ENCODE results near the gene PIGS.

The PIGS gene

DNA sequence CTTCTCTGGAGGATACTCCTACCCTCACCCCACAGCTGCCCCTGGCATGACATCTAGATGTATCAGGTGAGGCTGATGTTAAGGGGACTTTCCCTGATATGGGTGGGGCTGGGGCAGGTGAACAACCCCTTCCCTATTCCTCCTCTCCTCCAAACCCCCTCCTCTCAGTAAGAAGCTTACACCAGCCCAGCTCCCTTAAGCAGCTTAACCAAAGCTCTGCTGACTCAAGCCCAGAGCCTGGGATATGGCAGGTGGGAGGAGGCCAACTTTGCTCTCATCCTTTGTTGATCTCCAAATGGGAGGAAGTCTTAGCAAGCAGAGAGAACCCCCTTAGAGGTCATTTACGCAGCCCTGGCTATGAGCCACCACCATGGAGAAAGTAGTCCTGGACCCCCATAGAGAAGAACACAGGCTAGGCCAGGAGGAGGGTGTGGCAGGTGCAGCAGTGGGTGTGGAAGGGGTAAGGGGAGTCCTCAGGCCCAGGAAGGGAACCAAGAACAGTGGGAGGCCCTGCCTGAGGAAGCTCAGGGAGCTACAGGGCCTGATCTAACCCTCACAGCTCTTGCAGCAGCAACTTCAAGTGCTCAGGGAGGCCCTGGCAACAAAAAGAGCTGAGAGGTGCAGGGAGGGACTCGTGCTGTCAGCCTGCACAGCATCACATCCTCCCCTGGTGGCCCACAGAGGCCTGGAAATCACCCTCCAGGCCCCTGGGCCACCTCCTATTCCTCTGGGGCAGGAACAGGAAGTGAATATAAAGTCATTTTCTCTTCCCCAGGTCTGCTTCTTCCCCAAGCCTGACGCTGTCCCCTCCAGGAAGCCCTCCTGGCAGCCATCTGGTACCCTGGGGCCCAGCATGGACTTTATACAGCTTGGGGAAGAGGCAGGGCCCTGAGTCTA is 21.8 kb downstream of the PIGS start:
- peak; percentile 33 for DNase-seq

DNA sequence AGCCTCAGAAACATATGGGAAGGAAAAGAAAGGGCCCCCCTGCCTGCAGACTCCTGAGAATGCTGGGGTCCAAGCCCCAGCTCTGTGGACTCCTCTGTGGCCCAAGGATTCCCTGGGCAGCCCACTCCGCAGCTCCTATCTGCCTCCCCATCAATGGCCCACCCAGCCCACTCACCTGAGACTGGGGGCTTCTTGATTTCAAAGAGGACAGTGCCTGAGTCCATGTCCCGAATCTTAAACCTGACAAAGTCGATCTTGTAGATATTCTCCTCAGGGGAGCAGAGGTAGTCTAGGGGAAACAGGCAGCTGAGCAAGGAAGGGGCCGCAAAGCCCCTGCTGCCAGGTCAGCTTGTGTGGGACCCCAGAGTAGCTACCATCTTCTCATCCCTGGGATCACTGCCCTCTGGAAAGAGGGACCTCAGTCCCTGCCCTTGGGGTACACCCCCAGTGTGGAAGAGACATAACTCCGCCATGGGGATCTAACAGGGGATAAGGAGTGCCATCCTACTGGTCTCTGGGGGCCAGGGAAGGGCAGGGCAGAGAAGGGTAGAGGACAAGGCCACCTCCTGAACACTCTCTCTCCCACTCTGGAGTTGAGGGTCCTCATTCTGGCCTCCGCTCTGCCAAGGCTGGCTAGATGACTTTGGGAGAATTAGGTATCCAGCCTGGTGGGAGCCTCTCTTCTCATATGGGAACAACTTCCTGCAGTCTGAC is 22.8 kb downstream of the PIGS start:
- DNase-seq = no peak

DNA sequence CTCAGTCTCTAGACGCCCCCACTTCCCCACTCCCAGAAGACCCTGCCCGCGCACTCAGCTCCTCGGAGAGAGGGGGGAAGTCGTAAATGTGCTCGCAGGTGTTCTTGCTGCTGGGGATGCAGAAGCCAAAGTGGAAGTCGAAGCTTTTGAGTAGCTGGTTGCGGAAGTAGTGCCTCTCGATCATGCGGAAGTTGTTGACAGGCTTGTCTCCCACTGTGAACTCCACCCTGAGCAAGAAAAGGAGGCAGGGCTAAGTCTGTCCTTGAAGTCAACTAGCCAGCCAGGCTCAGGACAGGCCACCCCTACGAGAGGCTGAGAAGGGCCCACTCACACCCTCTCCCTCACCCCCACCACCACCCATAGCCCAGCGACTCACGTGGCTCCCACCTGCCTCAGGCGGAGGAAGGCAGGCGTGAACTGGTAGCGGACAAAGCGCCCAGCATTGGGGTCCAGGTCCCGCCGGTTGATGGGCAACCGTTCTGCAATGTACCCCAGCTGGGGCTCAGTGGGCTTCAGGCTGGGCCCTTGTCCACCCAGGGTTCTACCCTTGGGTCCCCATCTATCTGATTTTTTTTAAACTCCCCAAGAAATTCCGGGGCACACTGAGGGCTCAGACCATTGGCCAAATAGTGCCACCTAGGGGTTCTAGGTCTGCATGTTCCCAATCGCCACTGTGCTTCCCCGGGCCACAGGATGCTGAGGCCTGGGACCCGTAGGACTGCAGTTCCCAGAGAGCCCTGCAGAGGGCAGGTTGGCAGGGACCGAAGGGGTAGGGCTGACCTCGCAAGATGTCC is 23.5 kb downstream of the PIGS start:
- DNase-seq = peak; percentile 93

DNA sequence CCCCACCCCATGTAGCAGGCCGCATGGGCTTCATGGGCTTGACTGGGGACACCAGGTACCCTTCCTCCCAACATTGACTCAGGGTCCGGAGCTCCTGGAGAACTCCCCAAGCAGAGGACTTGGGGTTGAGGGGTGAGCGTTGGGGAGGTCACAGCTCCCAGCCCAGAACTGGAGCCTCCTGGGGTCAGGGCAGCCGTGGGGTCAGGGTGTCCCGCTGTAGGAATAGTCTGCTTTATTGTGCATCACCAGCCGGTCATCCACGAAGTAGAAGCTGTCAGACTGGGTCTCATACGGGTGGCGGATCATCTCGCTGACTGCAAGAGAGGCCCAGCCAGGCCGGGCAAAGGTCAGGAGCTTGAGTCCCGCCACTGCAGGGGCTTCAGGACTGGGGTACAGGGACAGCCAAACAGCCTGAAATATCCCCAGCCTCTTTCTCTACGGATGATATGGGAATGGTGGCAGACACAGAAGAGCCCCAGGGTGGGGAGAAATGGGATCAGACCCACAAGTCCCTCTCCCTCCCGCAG is 24.2 kb downstream of the PIGS start:
- DNase-seq = no peak

DNA sequence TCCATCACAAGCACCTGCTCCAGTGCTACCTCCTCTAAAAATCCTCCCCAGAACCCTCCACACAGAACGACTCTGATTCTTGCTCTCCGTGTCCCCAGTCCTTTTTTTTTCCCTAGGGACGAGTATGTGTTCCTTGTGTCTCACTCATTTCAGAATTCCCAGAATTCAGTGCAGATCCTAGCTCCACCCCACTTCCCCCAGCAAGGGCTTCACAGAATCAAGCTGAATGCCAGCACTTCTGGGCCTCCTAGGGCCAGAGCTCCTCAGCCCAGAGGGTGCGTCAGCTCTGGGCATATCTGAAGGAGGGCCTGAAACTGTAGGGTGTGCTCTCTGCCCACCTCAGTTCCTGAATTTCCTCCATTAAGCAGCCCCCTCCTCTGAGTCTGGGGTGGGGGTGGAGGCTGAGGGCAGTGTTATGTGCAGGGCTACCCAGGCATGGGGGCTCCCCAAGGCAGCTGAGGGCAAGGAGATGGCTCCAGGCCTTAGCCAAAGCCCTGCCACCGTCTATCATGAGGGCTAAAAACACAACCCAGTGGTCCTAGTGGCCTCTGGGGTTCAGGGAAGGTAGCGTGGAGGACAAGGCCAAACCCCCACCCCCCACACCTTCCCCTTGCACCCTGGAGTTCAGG is 25.4 kb downstream of the PIGS start:
- no peak for DNase-seq

DNA sequence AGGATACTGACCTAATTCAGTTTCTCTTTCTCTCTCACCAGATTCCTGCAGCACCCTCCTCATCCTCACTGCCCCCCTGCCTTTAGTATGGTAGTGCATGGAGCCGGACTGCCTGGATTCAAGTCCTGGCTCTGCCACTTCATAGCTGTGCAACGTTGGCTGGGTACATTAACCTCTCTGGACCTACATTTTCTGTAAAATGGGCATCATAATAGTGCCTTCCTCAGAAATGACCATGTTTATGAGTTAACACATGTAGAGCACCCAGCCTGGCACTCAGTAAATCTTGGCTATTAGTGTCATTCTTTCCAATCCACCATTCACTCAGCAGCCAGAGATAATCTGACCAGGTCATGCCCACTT is 26.2 kb downstream of the PIGS start:
- DNase-seq = no peak

DNA sequence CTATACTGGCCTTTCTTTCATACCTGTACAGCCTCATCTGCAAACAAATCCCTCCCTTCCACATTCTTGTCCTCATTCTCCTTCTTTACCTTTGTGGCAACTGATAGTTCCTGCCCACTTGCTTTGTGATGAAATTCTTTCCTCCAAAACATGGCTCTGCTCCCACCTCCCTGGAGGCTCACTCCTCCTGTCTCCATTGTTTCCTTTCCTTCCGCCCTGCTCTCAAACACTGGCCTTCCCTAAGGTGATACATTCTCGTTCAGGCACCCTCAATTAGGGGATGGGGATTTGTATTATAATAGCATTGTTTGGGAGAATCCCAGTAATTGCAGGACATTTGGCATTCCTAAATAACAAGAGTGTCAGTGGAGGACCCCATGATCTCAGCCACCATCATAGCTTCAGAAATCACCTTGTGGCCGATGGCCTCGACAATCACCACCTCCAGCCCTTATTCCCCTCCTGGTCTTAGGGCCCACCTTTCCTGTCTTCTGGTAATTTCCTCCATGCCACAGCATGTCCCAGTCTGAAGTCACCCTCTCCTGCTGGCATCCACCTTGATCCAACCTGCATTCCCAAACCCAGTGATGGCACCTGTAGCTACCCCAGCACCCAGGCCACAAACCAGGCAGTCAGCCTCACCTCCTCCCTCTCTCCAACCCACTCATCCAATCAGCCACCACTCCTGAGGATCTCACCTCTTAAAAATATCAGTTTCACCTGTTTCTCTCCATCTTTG is 26.8 kb downstream of the PIGS start:
- DNase-seq = no peak

DNA sequence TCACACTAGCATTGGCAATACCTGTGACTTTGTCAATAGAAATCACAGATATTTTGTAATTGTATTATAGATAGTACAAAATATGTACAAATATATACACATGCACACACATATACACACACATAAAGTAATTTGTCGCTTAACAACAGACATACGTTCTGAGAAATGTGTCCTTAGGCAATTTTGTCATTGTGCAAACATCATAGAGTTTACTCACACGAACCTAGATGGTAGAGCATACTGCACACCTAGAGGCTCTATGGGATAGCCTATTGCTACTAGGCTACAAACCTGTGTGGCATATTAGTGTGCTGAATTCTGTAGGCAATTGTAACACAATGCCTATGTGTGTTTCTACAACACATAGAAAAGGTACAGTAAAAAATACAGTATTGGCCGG is 29.9 kb downstream of the PIGS start:
- no peak for DNase-seq

DNA sequence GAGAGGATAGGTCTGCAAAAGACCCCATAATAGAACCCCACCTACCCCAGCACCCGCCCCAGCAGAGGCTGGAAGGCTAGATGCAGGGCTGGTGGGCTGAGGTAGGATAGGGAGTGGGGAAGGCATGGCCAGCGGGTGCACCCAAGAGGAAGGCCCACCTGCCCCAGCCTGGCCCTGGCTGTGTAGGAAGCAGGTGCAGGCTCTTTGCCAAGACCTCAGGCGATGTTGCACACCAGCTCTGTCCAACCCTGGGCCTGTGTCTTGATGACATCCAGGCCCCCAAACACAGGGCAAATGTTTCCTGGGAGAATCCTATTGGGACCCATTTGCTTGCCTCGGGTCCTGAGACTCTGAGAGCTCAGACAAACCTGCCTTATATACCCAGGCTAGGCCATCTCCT is 31.1 kb downstream of the PIGS start:
- DNase-seq = no peak

DNA sequence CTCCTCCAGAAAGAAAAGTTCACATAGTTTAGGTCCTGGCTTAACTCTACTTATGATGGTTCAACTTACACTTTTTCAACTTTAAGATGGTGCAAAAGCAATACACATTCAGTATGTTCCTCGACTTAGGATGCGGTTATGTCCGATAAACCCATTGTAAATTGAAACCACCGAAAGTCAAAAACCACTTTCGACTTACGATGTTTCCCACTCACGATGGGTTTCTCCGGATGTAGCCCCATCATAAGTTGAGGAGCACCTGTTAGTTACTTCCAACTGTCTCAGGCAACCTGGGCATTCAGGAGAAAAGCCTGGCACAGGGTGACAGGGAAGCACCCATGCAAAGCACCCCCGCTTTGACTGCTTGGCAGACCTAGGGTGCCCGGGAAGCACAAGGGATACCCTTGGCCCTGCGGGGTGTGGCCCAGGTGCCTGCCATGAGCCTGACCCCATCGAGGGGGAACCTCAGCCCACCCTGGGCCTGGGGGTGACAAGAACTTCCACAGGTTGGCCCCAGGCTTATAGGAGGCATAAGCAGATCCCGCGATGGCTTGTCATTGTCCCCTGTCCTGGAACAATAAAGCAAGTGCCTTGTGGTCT is 32.9 kb downstream of the PIGS start:
- no peak for DNase-seq

DNA sequence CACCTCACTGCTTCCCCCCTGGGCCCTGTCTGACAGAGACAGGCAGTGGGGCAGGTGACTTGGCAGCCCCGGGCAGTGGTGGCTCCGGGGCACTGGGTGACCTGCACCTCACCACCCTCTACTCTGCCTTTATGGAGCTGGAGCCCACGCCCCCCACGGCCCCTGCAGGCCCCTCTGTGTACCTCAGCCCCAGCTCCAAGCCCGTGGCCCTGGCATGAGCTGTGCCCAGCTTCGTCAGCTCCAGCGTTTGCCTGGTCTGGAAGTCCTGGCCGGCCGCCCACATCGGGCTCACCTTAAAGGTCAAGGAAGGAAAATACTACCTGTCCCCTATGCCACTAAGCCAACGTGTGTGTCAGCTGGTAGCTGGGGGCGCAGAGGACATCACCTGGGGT is 34.1 kb downstream of the PIGS start:
- no peak for DNase-seq

DNA sequence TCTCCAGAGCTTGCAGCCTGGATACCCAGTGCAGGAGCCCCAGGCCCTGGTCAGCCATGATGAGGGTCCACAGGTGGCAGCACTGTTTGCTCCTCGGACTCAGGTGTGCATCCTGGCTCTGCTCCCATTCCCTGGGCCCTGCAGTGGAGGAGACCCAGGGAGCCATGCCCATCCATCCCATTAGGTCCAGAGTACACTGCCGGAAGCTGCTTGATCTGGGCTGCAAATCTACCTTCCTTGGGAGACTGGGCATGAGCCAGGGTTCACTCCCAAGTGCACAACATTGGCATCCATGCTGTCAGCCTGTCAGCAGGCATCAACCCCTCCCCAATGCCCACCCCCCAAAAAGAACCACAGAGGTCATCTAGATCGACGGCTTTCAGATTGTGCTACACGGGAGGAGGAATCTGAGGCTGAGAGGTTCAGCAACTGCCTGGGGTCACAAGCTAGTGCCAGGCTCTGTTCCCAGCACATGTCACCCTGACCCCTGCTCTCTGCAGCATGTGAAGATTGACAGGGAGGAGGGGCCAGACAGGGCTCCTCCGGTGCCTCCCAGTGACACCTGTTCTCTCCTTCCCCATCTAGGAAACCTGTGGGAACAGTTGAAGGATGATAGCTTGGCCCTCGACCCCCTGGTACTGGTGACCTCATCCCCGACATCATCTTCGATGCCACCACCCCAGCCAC is 34.6 kb downstream of the PIGS start:
- DNase-seq = no peak

DNA sequence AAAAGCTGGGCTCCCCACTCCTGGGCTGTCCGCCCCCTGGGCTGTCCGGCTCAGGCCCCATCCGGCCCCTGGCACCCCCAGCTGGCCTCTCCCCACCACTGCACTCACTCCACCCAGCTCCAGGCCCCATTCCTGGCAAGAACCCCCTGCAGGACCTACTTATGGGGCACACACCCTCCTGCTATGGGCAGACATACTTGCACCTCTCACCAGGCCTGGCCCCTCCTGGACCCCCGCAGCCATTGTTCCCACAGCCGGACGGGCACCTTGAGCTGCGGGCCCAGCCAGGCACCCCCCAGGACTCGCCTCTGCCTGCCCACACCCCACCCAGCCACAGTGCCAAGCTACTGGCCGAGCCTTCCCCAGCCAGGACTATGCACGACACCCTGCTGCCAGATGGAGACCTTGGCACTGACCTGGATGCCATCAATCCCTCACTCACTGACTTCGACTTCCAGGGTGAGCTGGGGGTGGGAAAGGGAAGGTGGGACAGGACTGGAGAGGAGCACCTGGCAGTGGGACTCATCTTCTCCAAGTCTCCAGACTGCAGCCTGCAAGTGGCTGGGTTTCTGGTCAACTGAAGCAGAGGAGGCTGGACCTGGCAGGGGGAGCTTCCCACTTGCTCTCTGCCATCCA is 36.5 kb downstream of the PIGS start:
- no peak for DNase-seq

DNA sequence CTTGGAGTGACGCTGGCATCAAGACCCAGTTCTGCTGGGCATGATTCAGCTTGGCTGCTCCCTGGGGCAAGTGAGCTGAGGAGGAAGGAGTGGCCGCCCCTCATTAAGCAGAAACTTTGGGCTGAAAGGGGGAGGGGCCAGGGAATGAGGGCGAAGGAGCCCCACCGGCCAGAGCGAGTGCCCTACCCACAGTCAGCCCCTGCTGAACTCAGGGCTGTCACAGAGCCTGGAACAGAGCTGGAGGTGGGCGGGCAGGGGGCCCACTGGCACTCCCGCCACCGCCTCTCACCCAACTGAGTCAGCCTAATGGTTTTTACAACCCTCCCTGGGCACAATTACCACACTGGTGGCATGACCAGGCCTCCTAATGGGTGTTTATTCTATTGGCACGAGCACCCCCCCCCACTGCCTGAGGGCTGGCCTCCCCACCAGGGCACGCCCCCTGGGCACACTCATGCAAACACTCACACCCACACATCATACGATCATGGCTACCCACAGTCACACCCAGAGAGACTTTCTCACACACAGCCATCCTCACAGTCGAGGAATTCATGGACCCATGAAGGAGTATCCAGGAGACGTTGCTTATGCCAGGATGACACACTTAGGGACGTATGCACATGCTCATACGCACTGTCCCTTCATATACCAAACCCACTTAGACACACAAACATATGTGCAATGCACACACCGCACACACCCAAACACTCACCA is 38.1 kb downstream of the PIGS start:
- DNase-seq = no peak

DNA sequence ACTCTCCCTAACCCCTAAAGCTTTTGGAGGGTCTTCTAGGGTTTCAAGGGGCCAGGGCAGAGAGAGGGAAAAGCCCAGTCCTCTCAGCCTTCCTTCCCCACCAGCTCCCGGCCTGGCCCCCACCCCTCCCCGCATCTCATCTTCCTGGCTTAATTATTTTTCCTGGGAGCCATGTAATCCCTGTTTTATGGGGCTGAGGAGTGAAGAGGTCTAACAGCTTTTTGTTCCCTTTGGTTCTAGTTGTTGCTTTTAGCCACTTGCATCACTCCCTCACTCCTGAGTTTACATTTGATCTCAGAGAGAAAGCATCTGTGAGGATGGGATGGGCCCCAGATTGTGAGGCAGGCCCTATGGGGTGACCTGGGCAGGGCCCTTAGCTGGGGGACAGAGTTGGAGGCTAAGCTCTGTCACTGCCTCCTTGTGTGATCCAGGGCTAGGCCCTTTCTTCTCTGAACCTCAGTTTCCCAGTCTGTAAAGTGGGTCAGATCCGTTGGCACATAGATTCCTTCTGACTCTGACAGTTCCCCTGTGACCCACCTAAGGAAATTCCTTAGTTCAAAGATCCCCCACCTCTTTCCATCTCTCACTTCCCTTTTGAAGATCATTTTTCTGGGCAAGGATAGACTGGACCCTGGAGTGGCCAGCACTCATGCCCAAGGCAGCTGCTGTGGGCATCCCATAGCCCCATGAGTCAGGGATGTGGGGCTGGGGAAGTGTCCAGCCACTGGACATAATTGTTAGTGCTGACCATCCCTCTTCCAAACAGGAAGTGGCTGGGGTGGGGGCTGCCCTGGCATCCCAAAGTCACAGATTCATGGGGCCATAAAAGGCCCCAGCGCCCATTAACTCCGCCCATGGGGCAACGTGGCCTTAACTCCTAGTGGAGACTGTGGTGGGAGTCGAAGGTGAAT is 39.0 kb downstream of the PIGS start:
- DNase-seq = no peak

DNA sequence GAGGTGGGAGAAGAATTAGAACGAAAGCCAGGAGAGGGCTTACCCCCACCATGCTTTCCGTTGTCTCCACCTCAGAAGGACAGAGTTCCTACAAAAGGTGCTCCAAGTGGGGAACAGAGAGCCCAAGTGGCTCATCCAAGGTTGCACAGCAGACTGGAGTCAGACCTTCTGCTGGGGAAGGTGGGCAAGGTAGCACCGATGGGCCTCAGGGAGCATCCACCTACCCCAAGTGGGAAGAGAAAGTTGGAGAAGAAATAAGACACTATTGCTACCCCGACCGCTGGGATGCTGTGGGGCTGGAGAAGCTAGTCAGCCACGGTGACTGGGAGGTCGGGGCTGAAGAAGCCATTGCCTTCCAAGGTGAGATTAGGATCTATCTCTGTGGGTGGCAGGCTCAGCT is 40.4 kb downstream of the PIGS start:
- no peak for DNase-seq

DNA sequence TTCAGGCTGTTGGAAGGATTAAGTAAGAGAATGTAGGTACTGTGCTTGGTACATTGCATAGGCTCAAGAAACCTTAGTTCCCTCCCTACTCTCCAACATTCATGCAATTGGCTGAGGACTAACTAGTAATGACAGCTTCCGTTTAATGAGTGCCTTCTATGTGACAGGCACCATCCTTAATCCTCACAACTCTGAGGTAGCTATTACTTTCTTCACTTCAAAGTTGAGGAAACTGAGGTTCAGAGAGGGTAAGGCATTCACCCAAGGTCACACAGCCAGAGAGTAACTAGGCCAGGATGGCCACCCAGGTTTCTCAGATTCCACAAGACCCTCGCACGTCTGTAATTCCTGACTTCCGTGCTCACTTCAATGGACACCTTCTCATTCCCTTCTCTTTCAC is 41.1 kb downstream of the PIGS start:
- DNase-seq = no peak

DNA sequence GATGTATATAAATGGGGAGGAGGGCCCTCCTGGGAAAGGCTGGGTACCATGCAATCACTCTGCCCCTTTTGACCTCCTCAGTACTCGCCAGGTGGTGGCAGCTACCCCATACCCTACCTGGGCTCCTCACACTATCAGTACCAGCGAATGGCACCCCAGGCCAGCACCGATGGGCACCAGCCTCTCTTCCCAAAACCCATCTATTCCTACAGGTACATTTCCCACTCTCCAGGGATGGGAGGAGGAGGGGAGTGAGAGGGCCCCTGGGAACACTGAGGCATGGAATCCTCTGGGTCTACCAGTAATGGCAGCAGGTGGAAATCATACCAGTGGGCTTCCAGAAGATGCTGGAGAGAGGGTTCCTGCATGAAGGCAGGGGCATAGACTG is 42.3 kb downstream of the PIGS start:
- no peak for DNase-seq

Measured in hematopoietic multipotent progenitor cell treated with erythropoietin and hydrocortisone succinate and interleukin-3 and kit ligand, for 4 days (in vitro differentiated cells).